ENCODE measurements around the gene PPP1R9B.
A peak's percentile ranks its signal among the peaks of the same experiment; 100 is the strongest.

Gene PPP1R9B

GRCh38 chr17:50128441-50129352 lies 21.8 kb downstream of the PPP1R9B start:
- H3K4me1 ChIP-seq (ENCODE audit: insufficient read depth, poor library complexity, severe bottlenecking), result peaks cover 6% of the 10 kb centered on the region
- no peak for DNase-seq (ENCODE audit: low spot score)
- H3K36me3 ChIP-seq (ENCODE audit: low read depth), result no peaks in the 10 kb centered on the region
- no peak overlapping the region for H3K4me3 ChIP-seq (ENCODE audit: severe bottlenecking)
- peaks cover 6% of the 10 kb centered on the region for H3K27me3 ChIP-seq (ENCODE audit: insufficient read depth, poor library complexity, severe bottlenecking)
- H3K9me3 ChIP-seq (ENCODE audit: severe bottlenecking), result no peaks in the 10 kb centered on the region
- ATAC-seq (ENCODE audit: low read depth), result no peak
- TF ChIP-seq, protein P1, sequence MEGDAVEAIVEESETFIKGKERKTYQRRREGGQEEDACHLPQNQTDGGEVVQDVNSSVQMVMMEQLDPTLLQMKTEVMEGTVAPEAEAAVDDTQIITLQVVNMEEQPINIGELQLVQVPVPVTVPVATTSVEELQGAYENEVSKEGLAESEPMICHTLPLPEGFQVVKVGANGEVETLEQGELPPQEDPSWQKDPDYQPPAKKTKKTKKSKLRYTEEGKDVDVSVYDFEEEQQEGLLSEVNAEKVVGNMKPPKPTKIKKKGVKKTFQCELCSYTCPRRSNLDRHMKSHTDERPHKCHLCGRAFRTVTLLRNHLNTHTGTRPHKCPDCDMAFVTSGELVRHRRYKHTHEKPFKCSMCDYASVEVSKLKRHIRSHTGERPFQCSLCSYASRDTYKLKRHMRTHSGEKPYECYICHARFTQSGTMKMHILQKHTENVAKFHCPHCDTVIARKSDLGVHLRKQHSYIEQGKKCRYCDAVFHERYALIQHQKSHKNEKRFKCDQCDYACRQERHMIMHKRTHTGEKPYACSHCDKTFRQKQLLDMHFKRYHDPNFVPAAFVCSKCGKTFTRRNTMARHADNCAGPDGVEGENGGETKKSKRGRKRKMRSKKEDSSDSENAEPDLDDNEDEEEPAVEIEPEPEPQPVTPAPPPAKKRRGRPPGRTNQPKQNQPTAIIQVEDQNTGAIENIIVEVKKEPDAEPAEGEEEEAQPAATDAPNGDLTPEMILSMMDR (IDR thresholded peaks at IDR 0.05; ENCODE audit: poor library complexity, severe bottlenecking), result no peak
- H3K27ac ChIP-seq (ENCODE audit: poor library complexity, severe bottlenecking), result no peak overlapping the region

DNA sequence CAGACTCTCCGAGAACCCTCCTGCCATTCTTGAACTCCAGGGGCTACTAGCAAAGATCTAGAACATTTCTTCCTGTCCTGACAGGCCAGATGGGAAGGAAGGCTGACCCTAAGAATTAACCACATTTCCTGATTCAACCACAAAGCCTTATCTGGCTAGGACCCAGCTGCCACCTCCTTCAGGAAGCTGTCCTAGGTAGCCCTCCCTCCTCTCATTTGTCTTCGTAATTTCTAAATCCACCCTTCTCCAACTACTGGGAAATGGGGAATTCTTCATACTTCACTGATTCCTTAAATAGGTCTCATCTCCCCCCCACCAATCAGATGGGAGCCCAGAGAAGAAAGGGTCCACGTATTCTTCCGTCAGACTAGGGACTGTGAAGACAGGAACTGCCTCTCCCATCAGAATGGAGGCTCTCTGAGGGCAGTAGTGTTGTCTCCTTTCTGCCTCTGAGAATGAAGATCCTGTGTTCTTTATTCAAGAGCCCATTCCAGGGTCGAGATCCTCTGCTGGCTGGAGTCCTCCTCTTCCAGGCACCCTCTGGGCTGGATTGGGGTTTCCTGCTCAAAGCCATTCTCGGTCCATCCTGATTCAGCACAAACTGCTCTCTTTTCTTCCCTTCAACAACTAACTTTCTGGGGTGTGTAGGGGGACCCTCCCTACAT lies 22.6 kb downstream of the PPP1R9B start:
- no peaks in the 10 kb centered on the region for H3K9me3 ChIP-seq (ENCODE audit: severe bottlenecking)
- TF ChIP-seq, protein P1 (IDR thresholded peaks at IDR 0.05; ENCODE audit: poor library complexity, severe bottlenecking), result no peak
- DNase-seq (ENCODE audit: low spot score) (no peak), ATAC-seq (ENCODE audit: low read depth) (peak; percentile 34; the same call in 2 of the 3 replicates)
- H3K4me1 ChIP-seq (ENCODE audit: insufficient read depth, poor library complexity, severe bottlenecking), result peaks cover 6% of the 10 kb centered on the region
- H3K4me3 ChIP-seq (ENCODE audit: severe bottlenecking), result no peak overlapping the region
- H3K27me3 ChIP-seq (ENCODE audit: insufficient read depth, poor library complexity, severe bottlenecking), result peaks cover 6% of the 10 kb centered on the region
- H3K36me3 ChIP-seq (ENCODE audit: low read depth), result no peaks in the 10 kb centered on the region
- no peak overlapping the region for H3K27ac ChIP-seq (ENCODE audit: poor library complexity, severe bottlenecking)

DNA sequence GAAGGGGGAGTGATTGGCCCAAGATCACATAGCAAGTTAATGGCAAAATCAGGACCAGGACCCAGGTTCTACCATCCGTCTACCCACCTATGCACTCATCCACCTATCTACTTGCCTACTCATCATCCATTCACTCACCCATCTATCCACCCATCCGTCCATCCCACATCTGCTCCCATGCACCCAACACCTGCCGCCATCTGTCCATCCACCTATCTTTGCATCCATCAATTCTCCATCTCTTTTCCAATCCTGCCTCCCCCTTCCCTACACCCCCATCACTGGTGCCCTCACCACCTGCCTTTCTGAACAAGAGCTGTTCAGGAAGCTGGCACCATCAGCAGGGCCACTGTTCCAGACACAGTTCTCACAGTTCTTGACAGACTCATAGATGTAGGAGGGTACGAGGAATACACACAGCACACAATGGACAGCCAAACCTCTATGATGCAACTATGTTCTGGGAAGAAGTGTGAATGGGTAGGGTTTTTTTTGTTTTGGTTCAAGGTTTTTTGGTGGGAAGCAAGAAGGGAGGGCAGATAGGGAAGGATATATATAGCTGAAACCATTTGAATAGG lies 25.0 kb downstream of the PPP1R9B start:
- Histone ChIP-seq H3K36me3 (ENCODE audit: low read depth) (no peaks in the 10 kb centered on the region), H3K4me1 (ENCODE audit: insufficient read depth, poor library complexity, severe bottlenecking) (peaks cover 6% of the 10 kb centered on the region), H3K27ac (ENCODE audit: poor library complexity, severe bottlenecking) (no peak overlapping the region), H3K4me3 (ENCODE audit: severe bottlenecking) (no peak overlapping the region), H3K9me3 (ENCODE audit: severe bottlenecking) (no peaks in the 10 kb centered on the region), H3K27me3 (ENCODE audit: insufficient read depth, poor library complexity, severe bottlenecking) (peaks cover 6% of the 10 kb centered on the region)
- DNase-seq (ENCODE audit: low spot score), result no peak
- TF ChIP-seq, protein P1 (IDR thresholded peaks at IDR 0.05; ENCODE audit: poor library complexity, severe bottlenecking), result no peak
- no peak for ATAC-seq (ENCODE audit: low read depth)

GRCh38 chr17:50123649-50124349 lies 26.7 kb downstream of the PPP1R9B start:
- Histone ChIP-seq H3K36me3 (ENCODE audit: low read depth) (no peaks in the 10 kb centered on the region), H3K9me3 (ENCODE audit: severe bottlenecking) (no peaks in the 10 kb centered on the region), H3K4me3 (ENCODE audit: severe bottlenecking) (no peak overlapping the region), H3K27ac (ENCODE audit: poor library complexity, severe bottlenecking) (no peak overlapping the region), H3K27me3 (ENCODE audit: insufficient read depth, poor library complexity, severe bottlenecking) (peaks cover 4% of the 10 kb centered on the region), H3K4me1 (ENCODE audit: insufficient read depth, poor library complexity, severe bottlenecking) (peaks cover 6% of the 10 kb centered on the region)
- ATAC-seq (ENCODE audit: low read depth) (0 out of 3 replicates have a peak, but pooled peaks have one; percentile 7), DNase-seq (ENCODE audit: low spot score) (no peak)
- TF ChIP-seq, protein P1 (IDR thresholded peaks at IDR 0.05; ENCODE audit: poor library complexity, severe bottlenecking), result no peak

All from RWPE2 (cell line).